A549 treated with Mapracorat at 1 μM for 4 hours (cell line): ENCODE measurements around the gene SSX2. TPM values are rescaled to one million over a fixed set of nuclear protein-coding genes. Genes with fewer than 3 reads are reported as not detected.

ENCODE experiments used
- total RNA-seq: library from RNA; stranded (reverse); fragments of 200-300 nt; extraction: Qiagen RNA extraction; gene quantifications from 5 replicates; pipeline ENCODE4 v1.2.3, GENCODE V29; 2022

Gene SSX2, protein sequence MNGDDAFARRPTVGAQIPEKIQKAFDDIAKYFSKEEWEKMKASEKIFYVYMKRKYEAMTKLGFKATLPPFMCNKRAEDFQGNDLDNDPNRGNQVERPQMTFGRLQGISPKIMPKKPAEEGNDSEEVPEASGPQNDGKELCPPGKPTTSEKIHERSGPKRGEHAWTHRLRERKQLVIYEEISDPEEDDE
- not detected in 5 replicates for total RNA-seq

GRCh38 chrX:52707078-52707477 is at the start of gene SSX2:
TSS of gene SSX2 (minus strand) at chrX:52707178. CDS start at chrX:52705749, 1,429 bp downstream.

DNA sequence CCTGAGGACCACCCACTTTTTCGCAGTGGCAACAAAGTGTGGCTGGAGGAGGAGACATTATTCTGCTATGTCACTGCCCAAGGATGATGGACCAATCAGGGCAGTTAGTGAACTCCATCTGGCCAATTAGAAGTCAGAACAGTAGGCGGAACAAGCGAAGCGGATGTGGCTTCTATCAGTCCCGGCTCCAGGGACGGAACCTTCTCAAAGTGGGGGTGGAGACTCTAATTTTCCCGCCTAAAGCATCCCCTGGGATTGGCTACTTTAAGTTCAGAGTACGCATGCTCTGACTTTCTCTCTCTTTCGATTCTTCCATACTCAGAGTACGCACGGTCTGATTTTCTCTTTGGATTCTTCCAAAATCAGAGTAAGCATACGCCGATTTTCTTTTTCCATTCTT is 44.0 kb upstream of the SSX2 start, which contains the start of gene SSX2B:
TSS of gene SSX2B (plus strand) at position 301 of the 400 bp plus-strand sequence. CDS start 1,429 bp downstream, outside the sequence.

DNA sequence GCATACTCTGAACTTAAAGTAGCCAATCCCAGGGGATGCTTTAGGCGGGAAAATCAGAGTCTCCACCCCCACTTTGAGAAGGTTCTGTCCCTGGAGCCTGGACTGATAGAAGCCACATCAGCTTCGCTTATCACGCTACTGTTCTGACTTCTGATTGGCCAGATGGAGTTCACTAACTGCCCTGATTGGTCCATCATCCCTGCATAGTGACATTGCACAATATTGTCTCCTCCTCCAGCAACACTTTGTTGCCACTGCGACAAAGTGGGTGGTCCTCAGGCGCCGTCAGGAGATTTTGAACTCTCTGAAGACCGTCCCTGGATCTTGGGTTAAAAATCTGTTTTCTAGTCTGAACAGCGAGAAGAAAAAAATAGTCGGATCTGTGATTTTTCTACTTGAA is 52.2 kb downstream of the SSX2 start, which contains the start of gene SSX7:
TSS of gene SSX7 (minus strand) at position 101 of the 400 bp plus-strand sequence. CDS start 1,428 bp downstream, outside the sequence.

Other genes starting within 250 kb of the SSX2 start
- gene XAGE1A, start 211.4 kb downstream of the SSX2 start, total RNA-seq = 19.1 to 53.0 TPM (median 30.5 TPM) in 5 replicates
- 186 to 255 TPM (median 206 TPM) in 5 replicates for gene XAGE1B, start 190.1 kb downstream of the SSX2 start, total RNA-seq
- gene SSX7, start 52.3 kb downstream of the SSX2 start, total RNA-seq = not detected in 5 replicates
- not detected in 5 replicates for gene SSX2B, start 44.1 kb upstream of the SSX2 start, total RNA-seq
- gene SPANXN5, start 90.2 kb upstream of the SSX2 start, total RNA-seq = not detected in 5 replicates
- not detected in 5 replicates for gene XAGE5, start 104.1 kb upstream of the SSX2 start, total RNA-seq
- gene XAGE3, start 160.9 kb upstream of the SSX2 start, total RNA-seq = not detected in 5 replicates
- 10.5 to 18.4 TPM (median 11.8 TPM) in 5 replicates for gene FAM156B, start 190.2 kb upstream of the SSX2 start, total RNA-seq